PC-9 (cell line): ENCODE data around the gene MRPS14. TPM values are rescaled to one million over a fixed set of nuclear protein-coding genes. Genes with fewer than 3 reads are reported as not detected.

Experiments
- BruUV-seq: library from RNA; stranded (reverse); fragments of 400-500 nt; replicated peaks from 2 replicates; lab custom pipeline; 2021; lab: Mats Ljungman, UMichigan
- CTCF ChIA-PET: fragments of 300-600 bp; sonication (Branson Sonifier 250); formaldehyde crosslinking; loops from one replicate; lab custom pipeline; 2022; ENCODE audit warnings: antibody characterized with exemption; lab: Charles Lee
- POLR2A ChIA-PET: fragments of 300-600 bp; sonication (Branson Sonifier 250); formaldehyde crosslinking; loops from one replicate; lab custom pipeline; 2022; ENCODE audit warnings: antibody characterized with exemption; ENCODE audit not compliant: unreplicated experiment; lab: Charles Lee
- DNase-seq, 2 experiments: peaks; one replicate each; pipeline versions ENCODE4 v3.0.0 to v3.0.0-alpha.2; 2015 to 2022; ENCODE audit warnings: mixed read lengths in 1 of 2
- H2AFZ ChIP-seq: fragments of 200-600 bp; sonication (generic); 2 replicates; pipeline ENCODE4 v1.8.1; 2017; ENCODE audit warnings: antibody characterized with exemption
- H3F3A ChIP-seq: fragments of 200-600 bp; sonication (generic); 2 replicates; pipeline ENCODE4 v1.8.1; 2017; ENCODE audit warnings: antibody characterized with exemption, mild to moderate bottlenecking, low read depth; ENCODE audit not compliant: insufficient read depth
- H3K27ac ChIP-seq: fragments of 200-600 bp; sonication (generic); 2 replicates; pipeline ENCODE4 v1.6.1; 2016; ENCODE audit warnings: mixed run types
- H3K27me3 ChIP-seq: fragments of 200-600 bp; sonication (generic); 2 replicates; pipeline ENCODE4 v1.6.1; 2016; ENCODE audit warnings: low read depth, mixed run types; ENCODE audit not compliant: insufficient read depth
- H3K36me3 ChIP-seq: fragments of 200-600 bp; sonication (generic); 2 replicates; pipeline ENCODE4 v1.6.1; 2016; ENCODE audit warnings: low read depth, mixed run types
- H3K4me1 ChIP-seq: fragments of 200-600 bp; sonication (generic); replicated peaks from 2 replicates; pipeline ENCODE4 v1.6.1; 2016; ENCODE audit warnings: mixed run types; ENCODE audit not compliant: insufficient read depth
- H3K4me2 ChIP-seq: fragments of 200-600 bp; sonication (generic); 2 replicates; pipeline ENCODE4 v1.6.1; 2017; ENCODE audit warnings: mixed run types
- H3K4me3 ChIP-seq: fragments of 200-600 bp; sonication (generic); 2 replicates; pipeline ENCODE4 v1.6.1; 2016; ENCODE audit warnings: mixed run types
- H3K79me2 ChIP-seq: fragments of 200-600 bp; sonication (generic); 2 replicates; pipeline ENCODE4 v1.6.1; 2017; ENCODE audit warnings: low read depth, mixed run types
- H3K9me2 ChIP-seq: fragments of 200-600 bp; sonication (generic); 2 replicates; pipeline ENCODE4 v1.8.1; 2017; ENCODE audit warnings: mild to moderate bottlenecking; ENCODE audit not compliant: insufficient read depth
- H3K9me3 ChIP-seq: fragments of 200-600 bp; sonication (generic); 2 replicates; pipeline ENCODE4 v1.8.1; 2016; ENCODE audit warnings: low read depth; ENCODE audit not compliant: insufficient read depth
- H4K20me1 ChIP-seq: fragments of 200-600 bp; sonication (generic); 2 replicates; pipeline ENCODE4 v1.8.1; 2017; ENCODE audit not compliant: insufficient read depth
- CTCF ChIP-seq: fragments of 200-600 bp; sonication (generic); conservative IDR thresholded peaks from 2 replicates; pipeline ENCODE4 v1.6.1; 2017; ENCODE audit warnings: mixed run types, antibody characterized with exemption, mild to moderate bottlenecking, moderate library complexity
- EZH2 ChIP-seq: fragments of 200-600 bp; sonication (generic); IDR thresholded peaks from 2 replicates; pipeline ENCODE4 v1.8.0; 2017; ENCODE audit warnings: antibody characterized with exemption, low read depth
- intact Hi-C: fragments of 100-400 bp; cut with micrococcal nuclease; formaldehyde crosslinking; loops from one replicate; pipeline ENCODE4 v1.10.0; 2022; ENCODE audit not compliant: unreplicated experiment
- total RNA-seq: library from RNA; stranded (reverse); gene quantifications from 2 replicates; pipeline ENCODE4 v1.2.3, GENCODE V29; 2021

MRPS14 gene
- total RNA-seq, 1 experiment from 2014 or later, result 28.8 TPM

GRCh38 chr1:174975764-174976163 lies 47.5 kb downstream of the MRPS14 start:
- Histone ChIP-seq H3K4me3 (no peak overlapping the region), H3K79me2 (no peaks in the 10 kb centered on the region), H3K27ac (peak overlapping the region; percentile 38; the same call in 1 of the 2 replicates), H3K9me3 (no peaks in the 10 kb centered on the region), H3K4me1 (peaks cover 28% of the 10 kb centered on the region), H3K9me2 (no peaks in the 10 kb centered on the region), H3K4me2 (no peak overlapping the region), H3F3A (peaks cover 19% of the 10 kb centered on the region; the same call in 1 of the 2 replicates), H2AFZ (no peak overlapping the region), H4K20me1 (no peaks in the 10 kb centered on the region), H3K36me3 (no peaks in the 10 kb centered on the region), H3K27me3 (no peaks in the 10 kb centered on the region)
- BruUV-seq, result no TSS peak
- DNase-seq, result no peak
- intact Hi-C loops, result no loop called here
- no peak for TF ChIP-seq EZH2
- TF ChIP-seq CTCF, result no peak
- ChIA-PET POLR2A (no interaction called here), CTCF (interaction anchor here (0.6 kb wide), 1 partner anchor 177 kb away, joined by 3 read pairs; no protein-coding TSS in a partner anchor)

GRCh38 chr1:174974711-174975119 lies 48.5 kb downstream of the MRPS14 start:
- H2AFZ ChIP-seq, result no peak overlapping the region
- BruUV-seq, result no TSS peak

DNA sequence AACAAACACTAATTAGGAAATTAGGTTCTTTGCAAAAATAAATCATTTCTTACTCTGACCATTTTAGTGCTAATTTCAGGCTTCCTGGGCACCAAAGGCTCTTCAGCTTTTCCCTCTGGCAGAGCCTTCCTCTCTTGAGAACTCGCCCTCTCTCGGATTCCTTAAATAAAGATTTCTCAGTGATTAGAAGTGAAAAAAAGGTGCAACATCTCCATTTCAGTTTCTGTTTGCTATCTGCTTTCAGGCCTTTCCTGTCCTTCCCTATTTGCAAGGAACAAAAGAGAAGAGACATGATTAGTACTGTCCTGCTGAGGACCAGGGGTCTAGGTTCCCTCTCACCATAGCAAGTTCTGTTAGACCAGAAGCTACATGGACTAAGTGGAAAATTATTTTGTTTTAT lies 51.3 kb downstream of the MRPS14 start:
- H2AFZ ChIP-seq, result no peak overlapping the region
- no peaks in the 10 kb centered on the region for H3K9me3 ChIP-seq
- peaks cover 49% of the 10 kb centered on the region for H3K4me1 ChIP-seq
- H3K27ac ChIP-seq, result peak overlapping the region; percentile 37
- no peak for DNase-seq
- H3K79me2 ChIP-seq, result no peaks in the 10 kb centered on the region
- POLR2A ChIA-PET, result interaction anchor here (0.6 to 0.7 kb wide), 3 partner anchors 26 to 172 kb away, joined by 3 to 6 read pairs (median 4); no protein-coding TSS in a partner anchor
- H3K27me3 ChIP-seq, result no peaks in the 10 kb centered on the region
- intact Hi-C loops, result no loop called here
- no peak overlapping the region for H3K4me3 ChIP-seq
- H3K9me2 ChIP-seq, result no peaks in the 10 kb centered on the region
- no peaks in the 10 kb centered on the region for H4K20me1 ChIP-seq
- CTCF ChIA-PET, result no interaction called here
- H3K36me3 ChIP-seq, result no peaks in the 10 kb centered on the region
- peak overlapping the region; percentile 42 for H3K4me2 ChIP-seq
- peaks cover 27% of the 10 kb centered on the region for H3F3A ChIP-seq
- no TSS peak for BruUV-seq
- TF ChIP-seq EZH2 (no peak), CTCF (no peak)

More at GRCh38 chr1:174974711-174975119, 48.5 kb downstream of the MRPS14 start:
- H3K9me3 ChIP-seq, result no peaks in the 10 kb centered on the region
- H3K4me2 ChIP-seq, result no peak overlapping the region
- TF ChIP-seq EZH2 (no peak), CTCF (no peak)
- no peaks in the 10 kb centered on the region for H4K20me1 ChIP-seq
- H3K27ac ChIP-seq, result no peak overlapping the region
- no peaks in the 10 kb centered on the region for H3K9me2 ChIP-seq
- ChIA-PET POLR2A (no interaction called here), CTCF (no interaction called here)
- H3K27me3 ChIP-seq, result no peaks in the 10 kb centered on the region
- H3K36me3 ChIP-seq, result no peaks in the 10 kb centered on the region
- intact Hi-C loops, result no loop called here
- H3K79me2 ChIP-seq, result no peaks in the 10 kb centered on the region
- H3F3A ChIP-seq, result peaks cover 19% of the 10 kb centered on the region; the same call in 1 of the 2 replicates
- no peak overlapping the region for H3K4me3 ChIP-seq
- DNase-seq, result no peak
- peaks cover 28% of the 10 kb centered on the region for H3K4me1 ChIP-seq
